ENCODE data around the gene DNAAF1. TPM values are rescaled to one million over a fixed set of nuclear protein-coding genes. Genes with fewer than 3 reads are reported as not detected.
"Not testable (repeated sequence)": the region's sequence is repeated elsewhere in the genome, so short reads cannot be mapped to it uniquely, and the experiment has no call there.

The DNAAF1 gene
- total RNA-seq, 2 experiments from 2014 or later: 0.39 TPM; not detected in 1

DNA sequence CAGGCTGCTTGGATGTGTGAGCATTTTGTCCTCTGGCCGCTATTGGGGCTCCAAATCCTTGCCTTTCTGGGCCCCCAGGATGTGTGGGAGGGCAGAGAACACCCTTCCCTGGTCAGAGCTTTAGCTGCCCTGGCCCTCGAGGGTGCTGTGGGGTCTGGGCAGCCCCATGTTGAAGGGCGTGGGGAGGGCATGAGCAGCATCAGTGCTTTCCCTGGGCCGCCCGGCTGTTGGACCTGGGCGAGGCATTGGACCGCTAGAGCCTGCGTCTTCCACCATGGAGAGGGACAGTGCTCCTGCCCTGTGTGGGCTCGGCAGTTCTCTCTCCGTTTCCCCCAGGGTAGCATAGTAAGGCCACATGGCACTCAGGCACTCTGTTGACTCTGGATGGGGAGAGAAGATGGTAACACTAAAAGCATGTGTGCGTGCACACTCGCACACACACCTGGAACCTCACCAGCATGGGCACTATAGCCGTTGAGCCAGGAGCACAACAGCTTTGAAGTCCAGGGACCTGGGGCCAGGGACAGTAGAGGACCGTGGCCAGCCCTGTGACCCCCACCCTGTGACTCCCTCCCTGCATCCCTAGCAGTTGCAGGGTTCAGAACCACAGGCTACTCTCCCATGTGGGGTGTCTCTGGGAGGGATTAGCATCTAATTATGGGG lies 52.5 kb downstream of the DNAAF1 start:
- CTCF ChIA-PET: no interaction called here

DNA sequence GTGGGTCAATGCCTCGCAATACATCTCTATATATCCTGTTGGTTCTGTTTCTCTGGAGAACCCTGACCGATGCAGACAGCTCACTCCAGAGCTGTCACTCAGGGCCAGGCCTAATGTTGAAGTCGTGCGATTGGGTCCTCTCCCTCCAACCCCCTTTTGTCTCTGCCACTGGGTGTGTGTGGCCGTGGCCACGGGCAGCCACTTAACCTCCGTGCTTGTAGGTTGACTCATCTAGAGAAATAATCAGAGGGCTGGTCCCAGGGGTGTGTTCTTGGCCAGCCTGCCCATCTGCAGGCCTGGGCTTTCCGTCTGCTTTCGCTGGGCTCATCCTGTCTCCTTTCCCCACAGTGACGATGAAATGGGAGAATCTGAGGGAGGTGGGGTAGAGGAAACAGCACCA lies 53.3 kb downstream of the DNAAF1 start:
- no peak overlapping the region for H3K4me3 Mint-ChIP-seq

More for the DNA sequence above, 52.5 kb downstream of the DNAAF1 start:
- intact Hi-C loops (cut with DNase I, micrococcal nuclease): no loop called here
- POLR2A ChIA-PET: no interaction called here
- Mint-ChIP-seq H3K9me3 (ENCODE audit: low read depth) (no peaks in the 10 kb centered on the region), H3K36me3 (ENCODE audit: low read depth) (no peaks in the 10 kb centered on the region), H3K4me1 (peaks cover 16% of the 10 kb centered on the region), H3K4me3 (no peak overlapping the region), H3K27ac (no peak overlapping the region), H3K27me3 (no peaks in the 10 kb centered on the region)
- DNase-seq (no peak), ATAC-seq (no peak)

DNA sequence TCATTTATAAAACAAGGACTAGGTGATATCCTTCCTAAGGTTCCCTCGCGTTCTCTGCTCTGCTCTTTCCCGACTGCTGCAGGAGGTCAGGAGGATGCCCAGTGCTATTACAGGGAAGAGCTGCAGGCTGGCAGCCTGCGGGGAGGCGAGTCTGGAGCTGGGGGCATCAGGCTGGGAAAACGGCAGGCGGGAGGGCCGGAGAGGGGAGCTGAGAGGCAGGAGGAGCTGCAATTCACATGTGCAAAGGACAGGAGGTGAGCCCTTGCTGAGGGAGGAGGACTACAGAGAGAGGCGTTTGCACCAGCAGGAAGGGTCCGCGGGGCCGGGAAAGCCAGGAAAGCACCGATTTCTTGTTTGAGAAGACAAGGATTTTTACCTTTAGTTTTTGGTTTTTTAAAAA lies 54.0 kb downstream of the DNAAF1 start:
- intact Hi-C loops (cut with DNase I, micrococcal nuclease): no loop called here
- ChIA-PET CTCF (interaction anchor here (0.7 to 1.2 kb wide), 2 partner anchors 12 to 93 kb away, joined by 3 to 4 read pairs; partner anchors contain the start of gene TAF1C), POLR2A (no interaction called here)
- ATAC-seq (no peak), DNase-seq (no peak)
- no peak overlapping the region for H3K27ac Mint-ChIP-seq
- H3K27me3 Mint-ChIP-seq: no peaks in the 10 kb centered on the region
- no peaks in the 10 kb centered on the region for H3K9me3 Mint-ChIP-seq (ENCODE audit: low read depth)
- no peak overlapping the region for H3K4me3 Mint-ChIP-seq
- H3K4me1 Mint-ChIP-seq: peaks cover 5% of the 10 kb centered on the region
- H3K36me3 Mint-ChIP-seq (ENCODE audit: low read depth): no peaks in the 10 kb centered on the region

More for the DNA sequence above, 53.3 kb downstream of the DNAAF1 start:
- ChIA-PET CTCF (no interaction called here), POLR2A (no interaction called here)
- ATAC-seq (no peak), DNase-seq (no peak)
- peaks cover 12% of the 10 kb centered on the region for H3K4me1 Mint-ChIP-seq
- no peaks in the 10 kb centered on the region for H3K36me3 Mint-ChIP-seq (ENCODE audit: low read depth)
- intact Hi-C loops (cut with DNase I, micrococcal nuclease): no loop called here
- no peak overlapping the region for H3K27ac Mint-ChIP-seq
- H3K9me3 Mint-ChIP-seq (ENCODE audit: low read depth): no peaks in the 10 kb centered on the region
- no peaks in the 10 kb centered on the region for H3K27me3 Mint-ChIP-seq

DNA sequence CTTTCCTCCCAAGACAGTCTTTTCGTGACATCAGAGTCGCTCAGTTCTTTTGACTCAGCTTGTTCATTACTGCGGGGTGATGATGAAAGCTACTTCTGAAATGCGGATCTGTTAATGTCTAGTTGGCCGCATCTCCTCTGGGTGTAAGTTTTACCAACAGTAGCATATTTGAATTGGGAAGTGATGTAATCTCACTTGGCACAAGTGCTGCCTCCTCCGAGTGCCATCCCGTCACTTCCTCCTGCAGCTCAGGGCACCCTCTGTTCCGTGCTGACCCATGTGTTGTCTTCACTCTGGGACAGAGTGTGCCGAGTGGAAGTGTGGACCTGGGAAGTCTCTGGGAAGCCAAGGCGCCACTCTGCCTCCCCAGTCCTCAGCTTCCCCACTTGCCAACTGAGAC lies 54.8 kb downstream of the DNAAF1 start:
- H3K4me1 Mint-ChIP-seq: no peaks in the 10 kb centered on the region
- ChIA-PET POLR2A (no interaction called here), CTCF (interaction anchor here (0.7 to 1.2 kb wide), 2 partner anchors 13 to 94 kb away, joined by 3 to 4 read pairs; partner anchors contain the start of gene TAF1C)
- no peak overlapping the region for H3K4me3 Mint-ChIP-seq
- ATAC-seq (no peak), DNase-seq (no peak)
- intact Hi-C loops (cut with DNase I, micrococcal nuclease): no loop called here
- H3K36me3 Mint-ChIP-seq (ENCODE audit: low read depth): no peaks in the 10 kb centered on the region
- no peaks in the 10 kb centered on the region for H3K27me3 Mint-ChIP-seq
- H3K9me3 Mint-ChIP-seq (ENCODE audit: low read depth): no peaks in the 10 kb centered on the region
- H3K27ac Mint-ChIP-seq: no peak overlapping the region

DNA sequence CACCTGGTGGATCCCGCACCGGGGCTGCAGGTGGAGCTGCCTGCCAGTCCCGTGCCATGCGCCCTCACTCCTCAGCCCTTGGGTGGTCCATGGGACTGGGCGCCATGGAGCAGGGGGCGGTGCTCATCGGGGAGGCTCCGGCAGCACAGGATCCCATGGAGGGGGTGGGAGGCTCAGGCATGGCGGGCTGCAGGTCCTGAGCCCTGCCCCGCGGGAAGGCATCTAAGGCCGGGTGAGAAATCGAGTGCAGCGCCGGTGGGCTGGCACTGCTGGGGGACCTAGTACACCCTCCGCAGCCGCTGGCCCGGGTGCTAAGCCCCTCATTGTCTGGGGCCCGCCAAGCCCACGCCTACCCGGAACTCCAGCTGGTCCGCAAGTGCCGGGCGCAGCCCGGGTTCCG lies 59.4 kb downstream of the DNAAF1 start:
- H3K9me3 Mint-ChIP-seq (ENCODE audit: low read depth); ATAC-seq; H3K4me1 Mint-ChIP-seq; H3K27me3 Mint-ChIP-seq; H3K4me3 Mint-ChIP-seq; CTCF ChIA-PET; DNase-seq; POLR2A ChIA-PET; intact Hi-C loops (cut with DNase I, micrococcal nuclease); H3K27ac Mint-ChIP-seq; H3K36me3 Mint-ChIP-seq (ENCODE audit: low read depth): not testable (repeated sequence)

- CTCF ChIA-PET; H3K9me3 Mint-ChIP-seq (ENCODE audit: low read depth); H3K27me3 Mint-ChIP-seq; DNase-seq; ATAC-seq; H3K4me3 Mint-ChIP-seq; H3K27ac Mint-ChIP-seq; H3K4me1 Mint-ChIP-seq; intact Hi-C loops (cut with DNase I, micrococcal nuclease); H3K36me3 Mint-ChIP-seq (ENCODE audit: low read depth); POLR2A ChIA-PET: not testable (repeated sequence)
Measured at GRCh38 chr16:84205123-84205522, 60.0 kb downstream of the DNAAF1 start.

GRCh38 chr16:84205976-84206691 lies 61.0 kb downstream of the DNAAF1 start:
- Mint-ChIP-seq H3K27me3 (no peaks in the 10 kb centered on the region), H3K4me1 (peaks cover 2% of the 10 kb centered on the region), H3K4me3 (no peak overlapping the region), H3K27ac (no peak overlapping the region), H3K36me3 (ENCODE audit: low read depth) (no peaks in the 10 kb centered on the region), H3K9me3 (ENCODE audit: low read depth) (no peaks in the 10 kb centered on the region)
- ChIA-PET CTCF (no interaction called here), POLR2A (no interaction called here)
- intact Hi-C loops (cut with DNase I, micrococcal nuclease): no loop called here
- no peak for ATAC-seq
- DNase-seq: no peak

DNA sequence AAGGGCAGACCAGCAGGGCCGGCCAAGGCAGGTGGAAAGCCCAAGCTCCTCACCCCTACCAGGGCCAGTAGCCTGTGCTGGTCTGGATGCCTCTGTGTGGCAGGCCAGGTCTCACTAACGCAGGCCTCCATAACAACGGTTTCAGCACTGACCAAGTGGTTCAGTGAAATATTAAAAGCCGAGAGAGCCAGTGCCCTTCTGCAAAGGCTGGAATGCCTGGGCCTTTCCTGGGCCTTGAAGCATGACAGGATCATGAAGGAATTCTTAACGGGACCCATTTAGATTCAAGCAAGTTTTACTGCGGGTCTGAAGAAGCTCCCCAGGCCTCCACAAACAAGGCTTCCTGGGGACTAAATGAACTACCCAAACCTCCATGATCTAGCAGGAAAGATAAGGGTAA lies 62.1 kb downstream of the DNAAF1 start:
- CTCF ChIA-PET: no interaction called here

DNA sequence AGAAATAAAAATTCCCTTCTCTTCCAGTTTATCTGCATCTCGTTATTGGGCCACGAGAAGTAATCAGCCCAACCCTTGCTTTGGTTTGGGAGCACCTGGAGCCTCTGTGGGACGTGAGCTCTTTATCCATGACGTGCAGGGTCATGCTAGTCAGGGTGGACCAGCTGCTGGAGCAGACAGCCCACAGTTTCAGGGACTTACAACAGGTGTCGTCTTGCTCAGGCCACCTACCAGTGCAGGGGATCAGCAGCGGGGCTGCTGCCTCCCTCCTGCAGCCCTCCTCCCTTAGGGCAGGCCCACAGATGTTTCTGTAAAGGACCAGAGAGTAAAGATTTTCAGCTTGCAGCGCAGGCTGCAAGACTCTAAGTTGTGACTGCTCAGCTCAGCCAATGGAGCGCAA lies 62.8 kb downstream of the DNAAF1 start:
- peaks cover 2% of the 10 kb centered on the region for H3K4me1 Mint-ChIP-seq
- H3K9me3 Mint-ChIP-seq (ENCODE audit: low read depth): no peaks in the 10 kb centered on the region
- no peak overlapping the region for H3K4me3 Mint-ChIP-seq
- no peaks in the 10 kb centered on the region for H3K36me3 Mint-ChIP-seq (ENCODE audit: low read depth)
- no peak for ATAC-seq
- intact Hi-C loops (cut with DNase I, micrococcal nuclease): no loop called here
- no peak overlapping the region for H3K27ac Mint-ChIP-seq
- no peak for DNase-seq
- ChIA-PET CTCF (no interaction called here), POLR2A (no interaction called here)
- no peaks in the 10 kb centered on the region for H3K27me3 Mint-ChIP-seq

More for the DNA sequence above, 62.1 kb downstream of the DNAAF1 start:
- Mint-ChIP-seq H3K4me3 (no peak overlapping the region), H3K27ac (no peak overlapping the region), H3K36me3 (ENCODE audit: low read depth) (no peaks in the 10 kb centered on the region), H3K27me3 (no peaks in the 10 kb centered on the region), H3K4me1 (peaks cover 2% of the 10 kb centered on the region), H3K9me3 (ENCODE audit: low read depth) (no peaks in the 10 kb centered on the region)
- POLR2A ChIA-PET: no interaction called here
- ATAC-seq (no peak), DNase-seq (no peak)
- intact Hi-C loops (cut with DNase I, micrococcal nuclease): no loop called here

GRCh38 chr16:84209989-84210388 lies 64.9 kb downstream of the DNAAF1 start:
- ATAC-seq (no peak), DNase-seq (peak; percentile 29)
- no peak overlapping the region for H3K4me3 Mint-ChIP-seq
- ChIA-PET POLR2A (no interaction called here), CTCF (no interaction called here)
- H3K4me1 Mint-ChIP-seq: peaks cover 2% of the 10 kb centered on the region
- H3K36me3 Mint-ChIP-seq (ENCODE audit: low read depth): no peaks in the 10 kb centered on the region
- H3K27me3 Mint-ChIP-seq: no peaks in the 10 kb centered on the region
- no peak overlapping the region for H3K27ac Mint-ChIP-seq
- no peaks in the 10 kb centered on the region for H3K9me3 Mint-ChIP-seq (ENCODE audit: low read depth)
- intact Hi-C loops (cut with DNase I, micrococcal nuclease): no loop called here

- intact Hi-C loops (cut with DNase I, micrococcal nuclease): no loop called here
- Mint-ChIP-seq H3K27me3 (no peaks in the 10 kb centered on the region), H3K27ac (peak overlapping the region; percentile 11), H3K4me1 (peaks cover 2% of the 10 kb centered on the region), H3K36me3 (ENCODE audit: low read depth) (no peaks in the 10 kb centered on the region), H3K9me3 (ENCODE audit: low read depth) (no peaks in the 10 kb centered on the region), H3K4me3 (no peak overlapping the region)
- CTCF ChIA-PET: interaction anchor here (1.2 kb wide), 1 partner anchor 12 kb away, joined by 4 read pairs; no protein-coding TSS in a partner anchor
- POLR2A ChIA-PET: no interaction called here
- ATAC-seq (no peak), DNase-seq (no peak)
Measured at GRCh38 chr16:84212154-84212553, 67.0 kb downstream of the DNAAF1 start.

- peak overlapping the region; percentile 11 for H3K27ac Mint-ChIP-seq
- ChIA-PET CTCF (no interaction called here), POLR2A (no interaction called here)
- H3K27me3 Mint-ChIP-seq: no peaks in the 10 kb centered on the region
- peaks cover 2% of the 10 kb centered on the region for H3K4me1 Mint-ChIP-seq
- H3K36me3 Mint-ChIP-seq (ENCODE audit: low read depth): no peaks in the 10 kb centered on the region
- ATAC-seq (no peak), DNase-seq (no peak)
- intact Hi-C loops (cut with DNase I, micrococcal nuclease): no loop called here
- no peaks in the 10 kb centered on the region for H3K9me3 Mint-ChIP-seq (ENCODE audit: low read depth)
- H3K4me3 Mint-ChIP-seq: no peak overlapping the region
Measured at GRCh38 chr16:84212631-84213030, 67.5 kb downstream of the DNAAF1 start.

Measured in activated CD4-positive, alpha-beta T cell treated with anti-CD3 and anti-CD28 coated beads for 36 hours (primary cell).